ENCODE results near the gene LHPP.
A peak's percentile ranks its signal among the peaks of the same experiment; 100 is the strongest.

LHPP gene

GRCh38 chr10:124551755-124552154 lies 90.1 kb downstream of the LHPP start:
- H3K27me3 ChIP-seq (ENCODE audit: control insufficient read depth, insufficient read depth, low read length): no peaks in the 10 kb centered on the region
- H3K36me3 ChIP-seq (ENCODE audit: control insufficient read depth, insufficient read depth, low read length): no peaks in the 10 kb centered on the region
- H3K9ac ChIP-seq (ENCODE audit: low read length): no peak overlapping the region
- no peak overlapping the region for H3K4me3 ChIP-seq (ENCODE audit: low read length)
- H3K27ac ChIP-seq (ENCODE audit: low read depth, low read length): no peak overlapping the region
- H3K4me1 ChIP-seq (ENCODE audit: control insufficient read depth, insufficient read depth, low read length): no peaks in the 10 kb centered on the region

GRCh38 chr10:124552691-124553276 lies 91.2 kb downstream of the LHPP start:
- no peak overlapping the region for H3K9ac ChIP-seq (ENCODE audit: low read length)
- H3K27me3 ChIP-seq (ENCODE audit: control insufficient read depth, insufficient read depth, low read length): no peaks in the 10 kb centered on the region
- H3K4me1 ChIP-seq (ENCODE audit: control insufficient read depth, insufficient read depth, low read length): no peaks in the 10 kb centered on the region
- H3K4me3 ChIP-seq (ENCODE audit: low read length): no peak overlapping the region
- no peaks in the 10 kb centered on the region for H3K36me3 ChIP-seq (ENCODE audit: control insufficient read depth, insufficient read depth, low read length)
- H3K27ac ChIP-seq (ENCODE audit: low read depth, low read length): no peak overlapping the region

DNA sequence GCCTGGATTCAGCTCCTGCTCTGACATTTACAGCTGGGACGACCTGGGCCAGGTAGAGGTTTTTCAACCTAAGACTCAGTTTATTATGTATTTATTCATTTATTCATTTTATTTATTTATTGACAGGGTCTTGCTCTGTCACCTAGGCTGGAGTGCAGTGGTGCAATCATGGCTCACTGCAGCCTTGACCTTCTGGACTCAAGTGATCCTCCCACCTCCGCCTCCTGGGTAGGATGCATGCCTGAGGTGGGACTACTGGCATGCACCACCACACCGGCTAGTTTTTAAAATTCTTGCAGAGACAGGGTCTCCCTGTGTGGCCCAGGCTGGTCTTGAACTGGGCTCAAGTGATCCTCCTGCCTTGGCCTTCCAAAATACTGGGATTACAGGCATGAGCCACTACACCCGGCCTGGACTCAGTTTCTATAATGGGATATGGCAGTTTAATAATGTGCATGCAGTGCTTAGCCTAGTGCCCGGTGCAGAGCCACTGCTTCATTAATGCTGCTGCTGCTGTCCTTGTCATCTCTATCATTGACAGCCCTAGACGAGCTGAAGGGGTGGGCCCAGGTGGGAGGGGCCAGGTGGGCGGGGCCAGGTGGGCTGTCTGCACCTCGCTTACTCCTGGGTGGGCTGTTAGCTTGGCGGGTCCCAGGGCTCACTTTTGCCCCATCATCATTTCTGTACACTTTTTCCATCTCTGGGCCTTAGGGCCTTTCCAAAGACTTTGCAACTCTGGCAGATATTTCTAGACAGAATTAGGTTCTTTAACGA lies 92.6 kb downstream of the LHPP start:
- Histone ChIP-seq H3K27me3 (ENCODE audit: control insufficient read depth, insufficient read depth, low read length) (no peaks in the 10 kb centered on the region), H3K4me3 (ENCODE audit: low read length) (no peak overlapping the region), H3K9ac (ENCODE audit: low read length) (no peak overlapping the region), H3K27ac (ENCODE audit: low read depth, low read length) (no peak overlapping the region), H3K4me1 (ENCODE audit: control insufficient read depth, insufficient read depth, low read length) (no peaks in the 10 kb centered on the region), H3K36me3 (ENCODE audit: control insufficient read depth, insufficient read depth, low read length) (no peaks in the 10 kb centered on the region)

GRCh38 chr10:124557167-124557566 lies 95.5 kb downstream of the LHPP start:
- H3K9ac ChIP-seq (ENCODE audit: low read length): no peak overlapping the region
- peaks cover 12% of the 10 kb centered on the region for H3K4me1 ChIP-seq (ENCODE audit: control insufficient read depth, insufficient read depth, low read length)
- no peak overlapping the region for H3K27ac ChIP-seq (ENCODE audit: low read depth, low read length)
- H3K4me3 ChIP-seq (ENCODE audit: low read length): no peak overlapping the region
- no peaks in the 10 kb centered on the region for H3K27me3 ChIP-seq (ENCODE audit: control insufficient read depth, insufficient read depth, low read length)
- H3K36me3 ChIP-seq (ENCODE audit: control insufficient read depth, insufficient read depth, low read length): no peaks in the 10 kb centered on the region

GRCh38 chr10:124557648-124558338 lies 96.2 kb downstream of the LHPP start:
- Histone ChIP-seq H3K9ac (ENCODE audit: low read length) (no peak overlapping the region), H3K4me3 (ENCODE audit: low read length) (no peak overlapping the region), H3K4me1 (ENCODE audit: control insufficient read depth, insufficient read depth, low read length) (peaks cover 12% of the 10 kb centered on the region), H3K36me3 (ENCODE audit: control insufficient read depth, insufficient read depth, low read length) (no peaks in the 10 kb centered on the region), H3K27me3 (ENCODE audit: control insufficient read depth, insufficient read depth, low read length) (no peaks in the 10 kb centered on the region), H3K27ac (ENCODE audit: low read depth, low read length) (no peak overlapping the region)

DNA sequence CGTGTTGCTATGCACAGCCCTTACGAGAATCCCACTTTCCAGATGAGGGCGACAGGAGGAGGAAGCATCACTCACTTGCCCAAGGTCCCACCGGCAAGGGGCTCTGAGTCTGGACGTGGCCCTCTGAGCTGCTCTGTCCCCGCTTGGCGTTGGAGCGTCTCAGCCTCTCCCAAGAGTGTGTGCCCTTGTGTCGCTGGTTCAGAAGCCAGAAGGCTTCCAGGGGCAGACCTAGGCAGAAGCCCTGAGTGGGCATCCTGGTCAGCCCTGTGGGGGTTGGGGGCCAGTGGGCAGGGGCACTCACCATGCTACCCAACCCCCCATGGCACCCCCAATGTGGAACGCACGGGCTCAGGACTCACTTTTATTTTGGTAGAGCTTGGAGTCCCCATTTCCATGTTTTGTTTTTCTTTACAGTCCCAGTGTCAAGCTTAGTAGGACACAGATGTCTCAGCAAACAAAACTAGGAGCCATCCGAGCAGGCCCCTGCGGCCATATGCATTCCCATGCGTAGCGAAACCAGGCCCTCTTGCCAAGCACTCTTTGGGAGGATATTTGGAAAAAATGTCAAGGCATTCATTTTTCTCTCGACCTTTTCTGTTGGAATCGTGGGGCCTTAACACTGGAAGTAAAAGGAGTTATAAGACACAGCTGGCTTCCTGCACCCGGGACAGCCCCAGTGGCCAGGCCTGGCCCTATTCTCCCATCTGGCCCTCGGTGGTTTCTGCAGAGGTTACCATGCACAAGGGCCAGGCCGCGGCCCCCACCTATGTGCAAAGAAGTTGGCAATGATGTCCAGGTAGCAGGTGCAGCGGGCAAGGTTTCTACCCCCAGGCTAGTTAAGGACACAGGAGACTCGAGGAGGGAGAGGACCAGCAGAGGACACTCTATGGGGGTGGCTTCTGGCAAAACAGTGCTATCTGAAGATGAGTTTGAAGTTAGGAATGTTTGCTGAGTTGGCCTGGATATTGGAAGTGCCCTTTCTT lies 97.0 kb downstream of the LHPP start:
- no peaks in the 10 kb centered on the region for H3K27me3 ChIP-seq (ENCODE audit: control insufficient read depth, insufficient read depth, low read length)
- no peak overlapping the region for H3K9ac ChIP-seq (ENCODE audit: low read length)
- H3K4me3 ChIP-seq (ENCODE audit: low read length): no peak overlapping the region
- H3K36me3 ChIP-seq (ENCODE audit: control insufficient read depth, insufficient read depth, low read length): no peaks in the 10 kb centered on the region
- peaks cover 12% of the 10 kb centered on the region for H3K4me1 ChIP-seq (ENCODE audit: control insufficient read depth, insufficient read depth, low read length)
- peak overlapping the region; percentile 84 for H3K27ac ChIP-seq (ENCODE audit: low read depth, low read length)

DNA sequence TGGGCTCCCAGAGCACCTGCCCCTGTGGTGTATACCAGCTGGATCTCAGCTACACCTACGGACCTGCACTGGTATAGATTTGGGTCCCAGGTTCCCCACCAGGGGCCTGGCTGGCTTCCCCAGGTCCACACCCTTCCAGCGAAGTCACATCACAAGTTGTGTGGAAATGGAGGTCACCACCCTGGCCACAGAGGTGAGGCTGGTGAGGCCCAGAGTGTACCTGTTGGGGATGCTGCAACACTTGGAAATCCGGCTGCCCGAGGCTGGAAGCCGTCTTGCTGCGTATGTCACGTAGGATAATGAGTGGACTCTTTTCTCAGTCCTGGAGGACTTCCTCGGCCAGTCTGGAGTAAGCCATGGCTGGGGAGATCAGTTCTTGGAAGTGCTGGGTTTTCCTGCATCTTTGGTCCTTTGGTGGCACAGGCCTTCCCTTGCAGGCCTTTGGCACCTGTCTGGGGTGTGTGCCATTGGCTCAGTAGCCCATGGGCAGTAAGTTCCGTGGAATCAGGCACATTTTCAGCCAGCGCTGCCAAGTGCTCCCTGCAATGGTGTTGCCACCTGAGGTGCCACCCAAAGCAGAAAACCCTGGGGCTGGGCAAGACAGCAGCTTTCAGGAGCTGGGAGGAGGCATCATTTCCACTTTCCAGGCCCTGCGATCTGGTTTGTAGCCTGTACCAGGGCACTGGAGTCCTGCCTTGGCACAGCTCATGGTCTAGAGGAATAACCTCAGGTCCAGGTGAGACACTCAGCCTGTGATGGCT lies 97.9 kb downstream of the LHPP start:
- no peak overlapping the region for H3K4me3 ChIP-seq (ENCODE audit: low read length)
- H3K4me1 ChIP-seq (ENCODE audit: control insufficient read depth, insufficient read depth, low read length): peaks cover 12% of the 10 kb centered on the region
- H3K27me3 ChIP-seq (ENCODE audit: control insufficient read depth, insufficient read depth, low read length): no peaks in the 10 kb centered on the region
- no peaks in the 10 kb centered on the region for H3K36me3 ChIP-seq (ENCODE audit: control insufficient read depth, insufficient read depth, low read length)
- peak overlapping the region; percentile 84 for H3K27ac ChIP-seq (ENCODE audit: low read depth, low read length)
- no peak overlapping the region for H3K9ac ChIP-seq (ENCODE audit: low read length)

GRCh38 chr10:124560377-124561105 lies 98.9 kb downstream of the LHPP start:
- H3K4me1 ChIP-seq (ENCODE audit: control insufficient read depth, insufficient read depth, low read length): peaks cover 12% of the 10 kb centered on the region
- H3K36me3 ChIP-seq (ENCODE audit: control insufficient read depth, insufficient read depth, low read length): no peaks in the 10 kb centered on the region
- H3K27ac ChIP-seq (ENCODE audit: low read depth, low read length): peak overlapping the region; percentile 84
- no peak overlapping the region for H3K4me3 ChIP-seq (ENCODE audit: low read length)
- no peaks in the 10 kb centered on the region for H3K27me3 ChIP-seq (ENCODE audit: control insufficient read depth, insufficient read depth, low read length)
- no peak overlapping the region for H3K9ac ChIP-seq (ENCODE audit: low read length)

- peak overlapping the region; percentile 84 for H3K27ac ChIP-seq (ENCODE audit: low read depth, low read length)
- no peak overlapping the region for H3K4me3 ChIP-seq (ENCODE audit: low read length)
- peaks cover 12% of the 10 kb centered on the region for H3K4me1 ChIP-seq (ENCODE audit: control insufficient read depth, insufficient read depth, low read length)
- H3K36me3 ChIP-seq (ENCODE audit: control insufficient read depth, insufficient read depth, low read length): no peaks in the 10 kb centered on the region
- no peaks in the 10 kb centered on the region for H3K27me3 ChIP-seq (ENCODE audit: control insufficient read depth, insufficient read depth, low read length)
- no peak overlapping the region for H3K9ac ChIP-seq (ENCODE audit: low read length)
Observed at GRCh38 chr10:124561206-124561605, 99.6 kb downstream of the LHPP start.

DNA sequence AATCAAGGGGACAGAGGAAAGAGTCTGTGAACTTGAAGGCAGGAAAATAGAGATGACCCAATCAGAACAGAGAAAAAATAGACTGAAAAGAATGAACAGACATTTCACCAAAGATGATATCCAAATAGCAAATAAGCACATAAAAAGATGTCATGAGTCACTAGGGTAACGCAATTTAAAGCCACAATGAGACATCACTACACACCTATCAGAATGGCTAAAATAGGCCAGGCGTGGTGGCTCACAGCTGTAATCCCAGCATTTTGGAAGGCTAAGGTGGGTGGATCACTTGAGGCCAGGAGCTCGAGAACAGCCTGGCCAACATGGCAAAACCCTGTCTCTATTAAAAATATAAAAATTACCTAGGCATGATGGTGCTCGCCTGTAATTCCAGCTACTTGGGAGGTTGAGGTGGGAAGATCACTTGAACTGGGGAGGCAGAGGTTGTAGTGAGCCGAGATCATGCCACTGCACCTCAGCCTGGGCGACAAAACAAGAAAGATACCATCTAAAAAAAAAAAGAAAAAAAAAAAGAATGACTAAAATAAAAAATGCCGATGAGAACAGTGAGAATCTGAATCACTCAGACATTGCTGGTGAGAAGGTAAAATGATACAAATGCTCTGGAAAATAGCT lies 100.9 kb downstream of the LHPP start:
- H3K4me3 ChIP-seq (ENCODE audit: low read length): no peak overlapping the region
- no peaks in the 10 kb centered on the region for H3K27me3 ChIP-seq (ENCODE audit: control insufficient read depth, insufficient read depth, low read length)
- no peaks in the 10 kb centered on the region for H3K36me3 ChIP-seq (ENCODE audit: control insufficient read depth, insufficient read depth, low read length)
- peaks cover 12% of the 10 kb centered on the region for H3K4me1 ChIP-seq (ENCODE audit: control insufficient read depth, insufficient read depth, low read length)
- H3K27ac ChIP-seq (ENCODE audit: low read depth, low read length): no peak overlapping the region
- no peak overlapping the region for H3K9ac ChIP-seq (ENCODE audit: low read length)

Data from rectal smooth muscle tissue (tissue), 1 donor.